GM19397 (cell line): ENCODE measurements around the gene CHEK1.

ENCODE experiments used
- ATAC-seq: cut with Tn5 transposase; IDR thresholded peaks from one replicate; pipeline ENCODE4 v1.9.1; 2021; ENCODE audit warnings: mild to moderate bottlenecking, moderate library complexity; ENCODE audit not compliant: unreplicated experiment

Gene CHEK1

GRCh38 chr11:125625630-125626287 is 796 bp downstream of the CHEK1 start:
- peak; percentile 88 for ATAC-seq

DNA sequence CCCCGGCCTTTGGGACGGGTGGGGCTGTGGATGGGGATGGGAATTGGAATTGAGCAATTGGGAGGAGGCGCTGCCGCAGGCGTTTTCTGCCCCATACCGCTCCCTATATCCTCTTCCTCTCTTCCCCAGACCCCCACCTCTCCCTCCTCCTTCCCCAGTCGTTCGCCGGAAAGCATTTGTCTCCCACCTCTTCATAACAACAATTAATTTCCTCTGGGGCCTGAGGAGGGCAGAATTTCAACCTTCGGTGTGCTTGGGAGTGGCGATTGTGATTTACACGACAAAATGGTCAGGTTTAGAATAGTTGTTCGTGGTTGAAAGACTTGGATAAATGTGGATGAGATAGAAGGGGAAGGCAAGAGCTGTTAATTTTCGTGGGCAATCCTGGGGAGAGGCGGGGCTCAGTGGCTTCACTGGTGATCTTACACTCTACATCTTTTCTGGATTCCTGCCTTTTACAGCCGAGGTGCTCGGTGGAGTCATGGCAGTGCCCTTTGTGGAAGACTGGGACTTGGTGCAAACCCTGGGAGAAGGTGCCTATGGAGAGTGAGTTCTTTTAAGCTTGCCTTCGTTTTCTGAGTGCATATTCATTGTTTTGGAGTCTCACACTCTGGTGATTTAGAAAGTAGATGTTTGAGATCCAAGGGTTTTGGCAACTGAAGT is 1.5 kb downstream of the CHEK1 start:
- peak; percentile 26 for ATAC-seq

DNA sequence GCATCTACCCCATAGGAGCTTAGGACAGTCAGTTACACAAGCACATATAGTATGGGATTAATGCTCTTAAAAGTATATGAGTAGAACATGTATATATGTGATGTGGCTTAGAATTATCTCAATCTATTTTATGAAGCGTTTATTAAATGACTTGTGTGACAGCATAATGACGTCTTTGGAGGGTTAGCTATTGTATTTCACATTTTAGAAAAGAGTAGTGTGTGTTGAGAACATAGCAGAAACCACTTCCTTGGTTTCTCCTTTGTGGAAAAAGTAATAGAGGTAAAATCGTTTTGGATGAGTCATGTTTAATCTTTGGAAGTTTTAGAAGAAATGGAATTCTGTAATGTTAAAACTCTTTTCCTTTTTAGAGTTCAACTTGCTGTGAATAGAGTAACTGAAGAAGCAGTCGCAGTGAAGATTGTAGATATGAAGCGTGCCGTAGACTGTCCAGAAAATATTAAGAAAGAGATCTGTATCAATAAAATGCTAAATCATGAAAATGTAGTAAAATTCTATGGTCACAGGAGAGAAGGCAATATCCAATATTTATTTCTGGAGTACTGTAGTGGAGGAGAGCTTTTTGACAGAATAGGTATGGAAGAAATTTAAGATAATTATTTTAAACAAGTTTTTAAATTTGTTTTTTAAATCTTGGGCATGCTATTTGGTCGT is 2.4 kb downstream of the CHEK1 start:
- ATAC-seq, result no peak

DNA sequence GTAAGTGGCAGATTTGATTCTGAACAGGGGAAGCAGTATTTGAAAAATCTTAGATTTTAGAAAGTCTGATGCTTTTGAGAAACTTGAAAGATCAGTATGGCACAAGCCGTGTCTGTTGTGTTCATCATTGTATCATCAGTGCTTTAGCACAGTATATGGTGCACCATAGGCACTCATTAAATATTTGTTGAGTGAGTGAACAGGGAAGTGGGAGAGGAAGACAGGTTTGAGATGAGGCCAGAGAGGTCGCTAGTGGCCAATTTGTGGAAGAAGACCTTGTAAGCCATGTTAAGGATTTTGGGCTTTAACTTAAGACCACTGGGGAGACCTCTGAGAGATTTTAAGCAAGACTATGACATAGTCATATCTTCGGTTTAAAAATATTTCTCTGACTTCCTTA is 12.9 kb downstream of the CHEK1 start:
- no peak for ATAC-seq

- ATAC-seq, result no peak
Measured at GRCh38 chr11:125638315-125638714, 13.4 kb downstream of the CHEK1 start.

- ATAC-seq, result no peak
Measured at GRCh38 chr11:125645871-125646270, 20.9 kb downstream of the CHEK1 start.

DNA sequence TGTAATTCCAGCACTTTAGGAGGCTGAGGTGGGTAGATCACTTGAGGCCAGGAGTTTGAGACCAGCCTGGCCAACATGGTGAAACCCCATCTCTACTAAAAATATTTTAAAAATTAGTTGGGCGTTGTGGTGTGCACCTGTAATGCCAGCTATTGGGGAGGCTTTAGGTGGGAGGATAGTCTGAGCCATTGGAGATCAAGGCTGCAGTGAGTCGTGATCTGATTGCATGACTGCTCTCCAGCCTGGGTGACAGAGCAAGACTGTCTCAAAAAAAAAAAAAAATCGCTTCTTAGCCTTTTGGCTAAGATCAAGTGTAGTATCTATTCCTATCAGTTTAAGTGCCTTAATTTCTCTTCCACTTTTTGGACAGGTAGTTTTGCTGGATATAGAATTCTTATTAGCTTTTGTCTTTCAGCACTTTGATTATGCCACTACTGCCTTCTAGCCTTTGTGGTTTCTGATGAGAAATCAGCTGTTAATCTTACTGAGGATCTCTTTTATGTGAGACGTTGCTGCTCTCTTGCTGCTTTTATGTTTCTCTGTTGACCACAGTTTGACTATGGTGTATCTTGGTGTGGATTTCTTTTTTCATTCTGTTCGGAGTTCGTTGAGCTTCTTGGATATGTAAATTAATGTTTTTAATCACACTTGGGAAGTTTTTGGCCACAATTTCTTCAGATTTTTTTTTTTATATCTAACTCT is 24.7 kb downstream of the CHEK1 start:
- ATAC-seq, result no peak

DNA sequence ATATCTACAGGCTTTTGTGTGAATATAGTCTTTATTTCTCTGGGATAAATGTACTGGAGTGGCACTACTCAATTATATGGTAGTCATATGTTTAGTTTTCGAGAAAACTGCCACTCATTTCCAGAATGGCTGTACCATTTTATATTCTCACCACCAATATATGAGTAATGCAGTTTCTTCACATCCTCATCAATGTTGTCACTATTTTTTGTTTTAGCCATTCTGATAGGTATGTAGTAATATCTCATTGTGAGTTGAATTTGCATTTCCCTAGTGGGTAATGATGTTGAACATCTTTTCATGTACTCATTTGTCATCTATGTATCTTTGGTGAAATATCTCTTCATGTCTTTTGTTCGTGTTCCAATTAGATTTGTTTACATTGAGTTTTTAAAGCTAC is 37.7 kb downstream of the CHEK1 start:
- ATAC-seq, result no peak

DNA sequence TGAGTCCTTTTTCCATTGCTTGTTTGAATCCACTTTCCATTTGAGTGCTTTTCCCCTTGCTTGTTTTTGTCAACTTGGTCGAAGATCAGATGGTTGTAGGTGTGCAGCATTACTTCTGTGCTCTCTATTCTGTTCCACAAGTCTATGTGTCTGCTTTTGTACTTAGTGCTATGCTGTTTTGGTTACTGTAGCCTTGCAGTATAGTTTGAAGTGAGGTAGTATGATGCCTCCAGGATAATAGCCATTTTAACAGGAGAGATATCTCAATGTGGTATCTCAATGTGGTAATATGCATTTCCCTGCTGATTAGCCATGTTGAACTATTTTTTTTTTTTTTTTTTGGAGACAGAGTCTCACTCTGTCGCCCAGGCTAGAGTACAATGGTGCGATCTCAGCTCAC is 38.9 kb downstream of the CHEK1 start:
- no peak for ATAC-seq

- ATAC-seq, result no peak
Measured at GRCh38 chr11:125667151-125667550, 42.2 kb downstream of the CHEK1 start.

DNA sequence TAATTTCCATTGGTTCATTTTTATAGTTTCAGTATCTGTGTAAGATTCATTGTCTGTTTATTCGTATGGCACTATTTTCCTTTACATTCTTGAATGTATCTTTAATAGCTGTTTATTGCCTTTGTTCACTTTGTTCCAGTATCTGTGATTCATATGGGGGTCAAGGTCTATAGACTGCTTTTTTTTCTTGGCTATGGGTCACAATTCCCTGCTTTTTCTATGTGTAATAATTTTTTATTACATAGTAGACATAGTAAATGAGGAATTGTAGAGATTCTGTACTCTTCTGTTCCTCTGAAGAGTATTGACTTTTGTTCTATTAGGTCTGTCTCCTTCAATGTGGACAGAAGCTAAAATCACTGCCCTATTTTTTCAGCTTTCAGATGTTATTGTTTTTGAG is 45.2 kb downstream of the CHEK1 start:
- no peak for ATAC-seq

DNA sequence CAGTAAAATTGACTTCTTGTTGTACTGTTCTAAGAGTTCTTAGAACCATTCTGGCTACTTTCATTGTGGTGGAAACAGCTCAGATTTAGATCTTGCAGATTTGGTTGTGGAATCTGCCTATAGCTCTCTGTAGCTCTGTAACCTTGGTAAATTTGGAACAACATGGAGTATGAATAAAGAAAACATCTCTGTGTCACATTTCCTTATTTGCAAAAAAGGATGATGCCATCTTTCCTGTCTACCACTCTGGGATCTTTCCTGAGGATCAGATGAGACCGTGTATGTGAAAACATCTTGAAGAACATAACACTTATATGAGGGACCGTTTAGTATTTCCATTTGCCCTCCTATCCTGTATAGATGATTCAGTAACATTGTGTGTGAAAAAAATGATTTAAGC is 46.6 kb downstream of the CHEK1 start:
- no peak for ATAC-seq

DNA sequence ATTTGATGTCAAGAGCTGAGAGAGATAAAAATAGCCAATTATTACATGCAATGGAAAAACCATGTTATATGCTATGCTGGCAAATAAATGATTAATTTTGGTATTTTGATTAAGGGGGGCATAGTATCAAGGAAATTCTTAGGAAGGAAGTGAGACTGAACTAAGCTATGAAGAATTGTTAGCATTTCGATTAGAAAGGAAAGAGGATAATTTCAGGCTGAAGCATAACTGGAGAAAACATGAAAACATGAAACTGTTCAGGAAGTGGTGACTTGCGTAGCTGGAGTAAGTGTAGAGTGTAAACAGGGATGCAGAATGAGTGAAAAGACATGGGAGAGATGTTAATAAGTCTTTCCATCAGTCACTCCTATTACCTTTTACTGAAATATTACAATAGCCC is 49.2 kb downstream of the CHEK1 start:
- no peak for ATAC-seq

DNA sequence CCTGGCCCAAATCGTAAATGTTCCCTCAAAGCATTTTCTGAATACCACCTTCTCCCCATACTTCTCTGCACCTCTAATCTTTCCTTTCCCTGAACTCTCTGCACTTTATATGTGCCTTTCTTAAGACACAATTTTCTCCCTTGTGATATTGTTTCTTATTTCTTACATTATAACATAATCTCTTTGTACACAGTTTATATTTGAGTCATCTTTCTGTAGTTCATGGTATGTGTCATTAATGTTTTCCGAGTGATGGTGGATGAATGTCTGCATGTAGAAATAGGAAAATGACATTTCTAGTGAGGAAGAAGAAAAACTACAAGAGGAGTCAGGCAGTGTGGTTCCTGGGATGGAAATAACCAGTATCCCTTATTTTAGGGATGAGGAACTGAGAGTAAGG is 50.2 kb downstream of the CHEK1 start:
- ATAC-seq, result no peak

DNA sequence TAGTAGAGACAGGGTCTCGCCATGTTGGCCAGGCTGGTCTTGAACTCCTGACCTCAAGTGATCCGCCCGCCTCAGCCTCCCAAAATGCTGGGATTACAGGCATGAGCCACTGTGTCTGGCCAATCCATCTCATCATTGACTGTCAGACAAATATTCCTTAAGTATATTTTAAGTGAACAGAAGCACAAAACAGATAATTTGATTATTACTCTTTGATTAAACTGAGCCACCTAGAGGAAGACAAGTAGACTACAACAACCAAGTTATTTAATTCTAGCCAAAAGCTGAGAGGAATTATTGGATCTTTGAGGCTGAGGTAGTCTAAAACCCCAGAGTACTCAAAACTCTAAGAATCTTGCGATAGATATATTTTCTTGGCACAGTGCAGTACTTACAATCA is 54.4 kb downstream of the CHEK1 start:
- no peak for ATAC-seq

DNA sequence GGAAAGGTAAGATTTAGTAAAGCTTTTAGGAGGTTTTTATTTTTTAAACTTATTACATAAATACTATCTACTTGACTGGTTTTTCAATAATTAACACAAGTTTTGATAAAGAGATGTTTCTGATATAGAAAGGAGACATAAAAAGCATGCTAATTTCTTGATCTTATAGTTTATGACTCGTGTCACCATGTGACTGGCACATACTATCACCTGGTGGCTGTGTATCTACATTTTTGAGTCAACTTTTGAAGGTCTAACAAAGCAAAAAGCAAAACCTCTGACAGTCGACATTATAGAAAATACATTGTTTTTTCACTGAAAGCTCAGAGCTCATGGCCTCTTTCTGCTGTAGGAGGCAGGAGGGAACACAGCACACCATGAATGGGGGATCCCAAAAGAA is 54.9 kb downstream of the CHEK1 start:
- ATAC-seq, result no peak

- no peak for ATAC-seq
Measured at GRCh38 chr11:125680747-125681146, 55.8 kb downstream of the CHEK1 start, which contains the start of gene ACRV1. TSS of gene ACRV1 (minus strand) at chr11:125680847. CDS start at chr11:125680780, 67 bp downstream.

GRCh38 chr11:125685228-125685627 is 60.3 kb downstream of the CHEK1 start:
- no peak for ATAC-seq

DNA sequence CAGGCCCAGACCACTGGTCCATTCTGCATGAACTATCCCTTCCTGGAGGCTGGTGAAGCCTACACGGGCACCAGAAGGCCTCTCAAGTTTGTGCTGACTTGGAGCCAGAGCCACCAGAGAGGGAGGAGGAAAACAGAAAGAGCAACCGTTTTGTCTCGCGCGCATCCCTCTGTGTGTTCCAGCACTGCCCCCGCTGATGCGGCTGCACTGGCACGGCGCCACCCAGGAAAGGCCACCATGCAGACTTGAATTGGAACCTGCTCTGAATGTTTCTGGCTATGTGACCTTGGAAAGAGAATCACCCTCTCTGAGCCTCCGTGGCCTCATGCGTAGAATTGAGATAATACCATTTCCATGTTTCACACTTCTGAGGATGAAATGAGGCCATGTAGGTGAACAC is 63.1 kb downstream of the CHEK1 start:
- no peak for ATAC-seq

GRCh38 chr11:125688632-125689031 is 63.7 kb downstream of the CHEK1 start:
- ATAC-seq, result no peak

- ATAC-seq, result no peak
Measured at GRCh38 chr11:125689274-125689859, 64.4 kb downstream of the CHEK1 start.
